Mesendoderm (in vitro differentiated cells): ENCODE measurements around the gene SKI.

Experiments used
- DNase-seq: peaks from one replicate; pipeline ENCODE4 v3.0.0; 2013
- H2AK5ac ChIP-seq: 2 replicates; pipeline ENCODE4 v1.6.1; 2013; ENCODE audit warnings: low read length, inconsistent platforms
- H2BK120ac ChIP-seq: 2 replicates; pipeline ENCODE4 v1.6.1; 2013; ENCODE audit warnings: low read depth, mild to moderate bottlenecking, low read length, moderate library complexity, mixed read lengths
- H2BK15ac ChIP-seq: replicated peaks from 2 replicates; pipeline ENCODE4 v1.6.1; 2013; ENCODE audit warnings: low read depth, mild to moderate bottlenecking, moderate library complexity
- H2BK5ac ChIP-seq: 2 replicates; pipeline ENCODE4 v1.6.1; 2013; ENCODE audit warnings: low read length, inconsistent platforms
- H3K18ac ChIP-seq: 2 replicates; pipeline ENCODE4 v1.6.1; 2013; ENCODE audit warnings: mild to moderate bottlenecking, low read length, mixed read lengths
- H3K23ac ChIP-seq: one replicate; pipeline ENCODE4 v1.6.1; 2013; ENCODE audit warnings: low read length
- H3K27ac ChIP-seq: 2 replicates; pipeline ENCODE4 v1.5.1; 2013; ENCODE audit warnings: low read depth, mild to moderate bottlenecking, inconsistent platforms, low read length, moderate library complexity
- H3K27me3 ChIP-seq: 2 replicates; pipeline ENCODE4 v1.6.1; 2013; ENCODE audit warnings: low read length, control low read depth, mild to moderate bottlenecking, inconsistent platforms; ENCODE audit not compliant: insufficient read depth, poor library complexity
- H3K36me3 ChIP-seq: 2 replicates; pipeline ENCODE4 v1.6.1; 2013; ENCODE audit warnings: low read length, inconsistent platforms; ENCODE audit not compliant: control insufficient read depth, insufficient read depth
- H3K4ac ChIP-seq: one replicate; pipeline ENCODE4 v1.6.1; 2013; ENCODE audit warnings: low read depth, mild to moderate bottlenecking, low read length, moderate library complexity
- H3K4me1 ChIP-seq: 2 replicates; pipeline ENCODE4 v1.6.1; 2013; ENCODE audit warnings: low read depth, low read length, inconsistent platforms; ENCODE audit not compliant: control insufficient read depth
- H3K4me2 ChIP-seq: 2 replicates; pipeline ENCODE4 v1.6.1; 2013; ENCODE audit warnings: low read length
- H3K4me3 ChIP-seq: 2 replicates; pipeline ENCODE4 v1.5.1; 2013; ENCODE audit warnings: mild to moderate bottlenecking, low read length
- H3K56ac ChIP-seq: one replicate; pipeline ENCODE4 v1.6.1; 2013; ENCODE audit warnings: low read length
- H3K79me1 ChIP-seq: 2 replicates; pipeline ENCODE4 v1.6.1; 2013; ENCODE audit warnings: low read length, inconsistent platforms
- H3K79me2 ChIP-seq: 2 replicates; pipeline ENCODE4 v1.6.1; 2013; ENCODE audit warnings: mild to moderate bottlenecking, low read length; ENCODE audit not compliant: control insufficient read depth, insufficient read depth
- H3K9ac ChIP-seq: 2 replicates; pipeline ENCODE4 v1.6.1; 2013; ENCODE audit warnings: low read length, inconsistent platforms
- H4K5ac ChIP-seq: one replicate; pipeline ENCODE4 v1.6.1; 2013; ENCODE audit warnings: low read length
- H4K8ac ChIP-seq: one replicate; pipeline ENCODE4 v1.6.1; 2013; ENCODE audit warnings: low read depth, mild to moderate bottlenecking, control low read depth, low read length, moderate library complexity
- WGBS: extraction: QIAGEN DNeasy Blood & Tissue Kit; methylation state at CpG from one replicate; pipeline ENCODE4 v1.1.7; 2013; ENCODE audit warnings: low lambda C conversion rate, missing lambda C conversion rate; ENCODE audit not compliant: insufficient coverage; ENCODE audit errors: extremely low coverage; 5-methylcytosine and 5-hydroxymethylcytosine counted together

The SKI gene

GRCh38 chr1:2341706-2342383 is 113.7 kb downstream of the SKI start:
- Histone ChIP-seq H4K5ac (no peak overlapping the region), H3K4me2 (no peak overlapping the region), H3K79me2 (no peaks in the 10 kb centered on the region), H2BK5ac (no peak overlapping the region), H3K79me1 (no peaks in the 10 kb centered on the region), H3K4ac (no peak overlapping the region), H3K27me3 (no peaks in the 10 kb centered on the region), H3K36me3 (no peaks in the 10 kb centered on the region), H3K23ac (no peak overlapping the region), H4K8ac (no peak overlapping the region), H2BK15ac (no peak overlapping the region), H3K27ac (no peak overlapping the region), H2AK5ac (no peak overlapping the region), H3K4me3 (no peak overlapping the region), H3K4me1 (no peaks in the 10 kb centered on the region), H3K18ac (no peak overlapping the region), H3K56ac (no peak overlapping the region), H2BK120ac (no peak overlapping the region), H3K9ac (no peak overlapping the region)
- no peak for DNase-seq
- no CpG with 5 or more reads among the region's 29 CpGs for WGBS

GRCh38 chr1:2342384-2343022 is 114.4 kb downstream of the SKI start:
- H3K27ac ChIP-seq = no peak overlapping the region
- no peak overlapping the region for H2BK15ac ChIP-seq
- no peaks in the 10 kb centered on the region for H3K36me3 ChIP-seq
- H3K23ac ChIP-seq = no peak overlapping the region
- no peaks in the 10 kb centered on the region for H3K79me1 ChIP-seq
- H4K5ac ChIP-seq = no peak overlapping the region
- no peak overlapping the region for H2BK5ac ChIP-seq
- no peak overlapping the region for H3K4ac ChIP-seq
- no peak overlapping the region for H3K4me2 ChIP-seq
- no peak overlapping the region for H3K56ac ChIP-seq
- H3K79me2 ChIP-seq = no peaks in the 10 kb centered on the region
- no CpG with 5 or more reads among the region's 21 CpGs for WGBS
- H3K18ac ChIP-seq = no peak overlapping the region
- no peak overlapping the region for H3K9ac ChIP-seq
- no peak overlapping the region for H4K8ac ChIP-seq
- H2AK5ac ChIP-seq = no peak overlapping the region
- H2BK120ac ChIP-seq = no peak overlapping the region
- no peak overlapping the region for H3K4me3 ChIP-seq
- H3K4me1 ChIP-seq = no peaks in the 10 kb centered on the region
- H3K27me3 ChIP-seq = no peaks in the 10 kb centered on the region
- DNase-seq = no peak

GRCh38 chr1:2343023-2343935 is 115.2 kb downstream of the SKI start:
- H2BK120ac ChIP-seq = no peak overlapping the region
- H3K23ac ChIP-seq = no peak overlapping the region
- H3K18ac ChIP-seq = no peak overlapping the region
- no peak overlapping the region for H3K56ac ChIP-seq
- no peak overlapping the region for H2AK5ac ChIP-seq
- H3K4me3 ChIP-seq = no peak overlapping the region
- no peak overlapping the region for H4K8ac ChIP-seq
- no peak for DNase-seq
- no CpG with 5 or more reads among the region's 39 CpGs for WGBS
- no peaks in the 10 kb centered on the region for H3K79me1 ChIP-seq
- H3K27me3 ChIP-seq = no peaks in the 10 kb centered on the region
- no peaks in the 10 kb centered on the region for H3K79me2 ChIP-seq
- H3K4ac ChIP-seq = no peak overlapping the region
- H4K5ac ChIP-seq = no peak overlapping the region
- H2BK5ac ChIP-seq = no peak overlapping the region
- H3K36me3 ChIP-seq = no peaks in the 10 kb centered on the region
- H3K4me1 ChIP-seq = no peaks in the 10 kb centered on the region
- no peak overlapping the region for H3K27ac ChIP-seq
- no peak overlapping the region for H3K9ac ChIP-seq
- no peak overlapping the region for H2BK15ac ChIP-seq
- no peak overlapping the region for H3K4me2 ChIP-seq

- Histone ChIP-seq H2BK15ac (no peak overlapping the region), H3K36me3 (no peaks in the 10 kb centered on the region), H3K4me2 (no peak overlapping the region), H3K18ac (no peak overlapping the region), H3K79me2 (no peaks in the 10 kb centered on the region), H3K9ac (no peak overlapping the region), H2AK5ac (no peak overlapping the region), H3K27ac (no peak overlapping the region), H4K8ac (no peak overlapping the region), H3K4me1 (no peaks in the 10 kb centered on the region), H3K56ac (no peak overlapping the region), H3K4me3 (no peak overlapping the region), H3K4ac (no peak overlapping the region), H4K5ac (no peak overlapping the region), H2BK120ac (no peak overlapping the region), H2BK5ac (no peak overlapping the region), H3K27me3 (no peaks in the 10 kb centered on the region), H3K79me1 (no peaks in the 10 kb centered on the region), H3K23ac (no peak overlapping the region)
- WGBS = no CpG with 5 or more reads among the region's 24 CpGs
- no peak for DNase-seq
These were observed 116.1 kb downstream of the SKI start for GRCh38 chr1:2344121-2344681.

GRCh38 chr1:2344744-2345296 is 116.7 kb downstream of the SKI start:
- H2BK5ac ChIP-seq = no peak overlapping the region
- WGBS = no CpG with 5 or more reads among the region's 29 CpGs
- H3K4me3 ChIP-seq = no peak overlapping the region
- H3K4me1 ChIP-seq = no peaks in the 10 kb centered on the region
- no peak overlapping the region for H3K23ac ChIP-seq
- no peak overlapping the region for H3K4me2 ChIP-seq
- no peak for DNase-seq
- no peak overlapping the region for H4K8ac ChIP-seq
- no peak overlapping the region for H3K27ac ChIP-seq
- H3K27me3 ChIP-seq = no peaks in the 10 kb centered on the region
- no peaks in the 10 kb centered on the region for H3K79me2 ChIP-seq
- no peak overlapping the region for H3K18ac ChIP-seq
- no peak overlapping the region for H4K5ac ChIP-seq
- no peaks in the 10 kb centered on the region for H3K79me1 ChIP-seq
- H2AK5ac ChIP-seq = no peak overlapping the region
- H3K4ac ChIP-seq = no peak overlapping the region
- H2BK120ac ChIP-seq = no peak overlapping the region
- H3K36me3 ChIP-seq = no peaks in the 10 kb centered on the region
- H2BK15ac ChIP-seq = no peak overlapping the region
- H3K9ac ChIP-seq = no peak overlapping the region
- H3K56ac ChIP-seq = no peak overlapping the region
